Testis (tissue), 3 donors: ENCODE results near the gene TASL. TPM values are rescaled to one million over a fixed set of nuclear protein-coding genes. Genes with fewer than 3 reads are reported as not detected.

Source experiments
- DNase-seq: peaks from one replicate; pipeline ENCODE4 v3.0.0-alpha.2; 2019
- H3K27ac ChIP-seq, 2 donors: fragments of 200-600 bp; sonication (generic); one replicate each; pipeline ENCODE4 v1.5.1; 2019
- H3K27me3 ChIP-seq: fragments of 200-600 bp; sonication (generic); one replicate; pipeline ENCODE4 v1.5.1; 2019
- H3K36me3 ChIP-seq: fragments of 200-600 bp; sonication (generic); one replicate; pipeline ENCODE4 v1.5.1; 2017; ENCODE audit warnings: low read depth; ENCODE audit errors: missing control alignments
- H3K4me1 ChIP-seq: fragments of 200-600 bp; sonication (generic); one replicate; pipeline ENCODE4 v1.5.1; 2019
- H3K4me3 ChIP-seq, 2 donors: fragments of 200-600 bp; sonication (generic); one replicate each; pipeline ENCODE4 v1.5.1; 2017 to 2019
- H3K9me3 ChIP-seq: fragments of 200-600 bp; sonication (generic); one replicate; pipeline ENCODE4 v1.5.1; 2017
- CTCF ChIP-seq, 3 experiments: fragments of 450-650 bp in 2 of 3; fragments of 200-600 bp in 1 of 3; sonication (generic) in 1 of 3; IDR thresholded peaks; one replicate each; pipeline ENCODE4 v1.5.1; 2016 to 2019; ENCODE audit warnings: antibody characterized with exemption in 3 of 3, mild to moderate bottlenecking in 2 of 3, moderate library complexity in 1 of 3
- POLR2A ChIP-seq: fragments of 450-650 bp; IDR thresholded peaks from one replicate; pipeline ENCODE4 v1.6.1; 2017; ENCODE audit warnings: antibody characterized with exemption, mild to moderate bottlenecking, moderate library complexity
- WGBS, 2 donors: methylation state at CpG; one replicate each; pipeline ENCODE4 v1.1.5; 2018; 5-methylcytosine and 5-hydroxymethylcytosine counted together
- intact Hi-C: fragments of 100-400 bp; cut with DNase I; formaldehyde crosslinking; loops from one replicate; pipeline ENCODE4 v1.15.1; 2023; ENCODE audit warnings: low total_unique reads
- polyA plus RNA-seq: library from polyadenylated mRNA; stranded (reverse); fragments of 350-450 nt; fragmentation: Illumina TruSeq; extraction: RNeasy Lipid Tissue Mini Kit (QIAGEN cat#74804); gene quantifications from one replicate; pipeline ENCODE4 v1.2.3, GENCODE V29; 2014; ENCODE audit warnings: low read depth, low replicate concordance; ENCODE audit not compliant: insufficient read depth
- total RNA-seq, 2 donors: library from RNA; depleted of rRNA; stranded (reverse); fragments of >200 nt; gene quantifications; one replicate each; pipeline ENCODE4 v1.2.3, GENCODE V29; 2016

TASL gene
- total and polyA plus RNA-seq, 3 donors from 2014 or later, result 0.25 to 0.66 TPM; not detected in 1

- H3K27ac ChIP-seq, result no peak overlapping the region
- WGBS, 2 donors, result 68 to 70% methylated on average over 8 of the region's 8 CpGs
- no peaks in the 10 kb centered on the region for H3K27me3 ChIP-seq
- no peak overlapping the region for H3K4me3 ChIP-seq
- no peaks in the 10 kb centered on the region for H3K4me1 ChIP-seq
- intact Hi-C loops, result no loop called here
- H3K36me3 ChIP-seq, result no peaks in the 10 kb centered on the region
- DNase-seq, result no peak
- TF ChIP-seq POLR2A, result no peak
- no peak for TF ChIP-seq CTCF (IDR thresholded peaks at IDR 0.05)
- no peaks in the 10 kb centered on the region for H3K9me3 ChIP-seq
Observed at GRCh38 chrX:30576881-30577280, 685 bp downstream of the TASL start.

GRCh38 chrX:30573125-30573524, 4.4 kb downstream of the TASL start:
- intact Hi-C loops, result no loop called here
- Histone ChIP-seq H3K27ac (no peak overlapping the region), H3K9me3 (no peaks in the 10 kb centered on the region), H3K4me1 (no peaks in the 10 kb centered on the region), H3K4me3 (no peak overlapping the region), H3K36me3 (no peaks in the 10 kb centered on the region), H3K27me3 (no peaks in the 10 kb centered on the region)
- no peak for TF ChIP-seq POLR2A
- no peak for TF ChIP-seq CTCF (IDR thresholded peaks at IDR 0.05)
- 82 to 94% methylated on average over 3 of the region's 3 CpGs for WGBS, 2 donors
- DNase-seq, result no peak

- intact Hi-C loops, result no loop called here
- WGBS, 2 donors, result 61 to 79% methylated on average over 4 of the region's 4 CpGs
Observed at GRCh38 chrX:30572678-30573077, 4.9 kb downstream of the TASL start.

GRCh38 chrX:30572004-30572403, 5.6 kb downstream of the TASL start:
- no peaks in the 10 kb centered on the region for H3K9me3 ChIP-seq
- intact Hi-C loops, result no loop called here
- no peaks in the 10 kb centered on the region for H3K36me3 ChIP-seq
- DNase-seq, result no peak
- H3K4me1 ChIP-seq, result no peaks in the 10 kb centered on the region
- no peak overlapping the region for H3K4me3 ChIP-seq
- H3K27me3 ChIP-seq, result no peaks in the 10 kb centered on the region
- H3K27ac ChIP-seq, result no peak overlapping the region
- 80 to 88% methylated on average over 1 of the region's 1 CpG for WGBS, 2 donors
- TF ChIP-seq POLR2A (no peak), CTCF (IDR thresholded peaks at IDR 0.05) (no peak)

More at GRCh38 chrX:30572678-30573077, 4.9 kb downstream of the TASL start:
- TF ChIP-seq CTCF (IDR thresholded peaks at IDR 0.05), result no peak
- no peak for TF ChIP-seq POLR2A
- Histone ChIP-seq H3K4me3 (no peak overlapping the region), H3K36me3 (no peaks in the 10 kb centered on the region), H3K27me3 (no peaks in the 10 kb centered on the region), H3K9me3 (no peaks in the 10 kb centered on the region), H3K27ac (no peak overlapping the region), H3K4me1 (no peaks in the 10 kb centered on the region)
- DNase-seq, result no peak

GRCh38 chrX:30570505-30570904, 7.1 kb downstream of the TASL start:
- no peak for DNase-seq
- Histone ChIP-seq H3K27me3 (no peaks in the 10 kb centered on the region), H3K36me3 (no peaks in the 10 kb centered on the region), H3K4me3 (no peak overlapping the region), H3K27ac (no peak overlapping the region), H3K4me1 (no peaks in the 10 kb centered on the region), H3K9me3 (no peaks in the 10 kb centered on the region)
- intact Hi-C loops, result no loop called here
- 60 to 79% methylated on average over 1 of the region's 1 CpG for WGBS, 2 donors
- peak in 2 of 3 experiments; percentile 31 to 45 for TF ChIP-seq CTCF (IDR thresholded peaks at IDR 0.05)
- no peak for TF ChIP-seq POLR2A
